Dermis blood vessel endothelial cell (primary cell): ENCODE results near the gene CALCOCO2. TPM values are rescaled to one million over a fixed set of nuclear protein-coding genes. Genes with fewer than 3 reads are reported as not detected.

ENCODE experiments used
- total RNA-seq: library from RNA; depleted of rRNA; stranded (reverse); fragments of >200 nt; gene quantifications from 2 replicates; pipeline ENCODE4 v1.2.3, GENCODE V29; 2014

CALCOCO2 gene
- total RNA-seq, 1 donor from 2014 or later = 50.2 TPM

Other genes starting within 250 kb of the CALCOCO2 start
- gene HOXB3, start 240.8 kb upstream of the CALCOCO2 start, total RNA-seq = 9.5 and 11.9 TPM in 2 replicates
- gene HOXB5, start 237.3 kb upstream of the CALCOCO2 start, total RNA-seq = 0.17 and 0.23 TPM in 2 replicates
- 7.5 and 11.9 TPM in 2 replicates for gene HOXB6, start 226.0 kb upstream of the CALCOCO2 start, total RNA-seq
- gene HOXB7, start 220.0 kb upstream of the CALCOCO2 start, total RNA-seq = 9.9 and 11.4 TPM in 2 replicates
- 1.2 and 4.1 TPM in 2 replicates for gene HOXB8, start 215.7 kb upstream of the CALCOCO2 start, total RNA-seq
- gene HOXB9, start 204.7 kb upstream of the CALCOCO2 start, total RNA-seq = 0.47 and 1.0 TPM in 2 replicates
- not detected in 2 replicates for gene PRAC1, start 108.5 kb upstream of the CALCOCO2 start, total RNA-seq
- not detected in 2 replicates for gene PRAC2, start 107.8 kb upstream of the CALCOCO2 start, total RNA-seq
- not detected in 2 replicates for gene HOXB13, start 102.3 kb upstream of the CALCOCO2 start, total RNA-seq
- gene TTLL6, start 13.8 kb upstream of the CALCOCO2 start, total RNA-seq = not detected in 2 replicates
- gene ATP5MC1, start 61.8 kb downstream of the CALCOCO2 start, total RNA-seq = 46.6 and 58.8 TPM in 2 replicates
- gene UBE2Z, start 77.4 kb downstream of the CALCOCO2 start, total RNA-seq = 71.0 and 75.1 TPM in 2 replicates
- gene SNF8, start 113.8 kb downstream of the CALCOCO2 start, total RNA-seq = 127 and 138 TPM in 2 replicates
- gene GIP, start 137.6 kb downstream of the CALCOCO2 start, total RNA-seq = not detected in 2 replicates
- gene IGF2BP1, start 166.3 kb downstream of the CALCOCO2 start, total RNA-seq = 0.51 and 0.85 TPM in 2 replicates